Testis (tissue), 2 donors: ENCODE measurements around the gene SMIM23.

ENCODE experiments used
- POLR2A ChIP-seq: fragments of 450-650 bp; IDR thresholded peaks from one replicate; pipeline ENCODE4 v1.6.1; 2017; ENCODE audit warnings: antibody characterized with exemption, mild to moderate bottlenecking, moderate library complexity
- TF ChIP-seq, protein P1 (sequence below), 3 experiments: fragments of 450-650 bp in 2 of 3; fragments of 200-600 bp in 1 of 3; sonication (generic) in 1 of 3; IDR thresholded peaks; one replicate each; pipeline ENCODE4 v1.5.1; 2016 to 2019; ENCODE audit warnings: antibody characterized with exemption in 3 of 3, mild to moderate bottlenecking in 2 of 3, moderate library complexity in 1 of 3

DNA sequence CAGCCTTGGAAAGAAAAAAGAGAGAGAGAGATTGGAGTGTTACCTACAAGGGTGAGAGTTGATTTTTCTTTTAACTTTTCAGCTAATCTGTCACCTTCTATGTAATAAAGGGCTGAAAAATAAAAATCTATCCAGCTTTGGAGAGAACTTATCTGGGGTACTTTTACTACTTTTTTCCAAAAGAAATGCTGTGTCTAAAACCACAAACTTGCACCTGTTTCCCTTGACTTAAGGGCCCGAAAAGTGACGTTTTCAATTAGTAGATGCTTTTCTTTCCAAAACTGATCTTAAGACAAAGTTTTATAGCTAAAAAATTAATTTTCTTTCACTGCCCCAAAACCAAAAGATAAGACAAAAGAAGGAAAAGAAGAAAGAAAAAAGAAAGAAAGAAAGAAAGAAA is 48.8 kb downstream of the SMIM23 start:
- TF ChIP-seq, protein P1, sequence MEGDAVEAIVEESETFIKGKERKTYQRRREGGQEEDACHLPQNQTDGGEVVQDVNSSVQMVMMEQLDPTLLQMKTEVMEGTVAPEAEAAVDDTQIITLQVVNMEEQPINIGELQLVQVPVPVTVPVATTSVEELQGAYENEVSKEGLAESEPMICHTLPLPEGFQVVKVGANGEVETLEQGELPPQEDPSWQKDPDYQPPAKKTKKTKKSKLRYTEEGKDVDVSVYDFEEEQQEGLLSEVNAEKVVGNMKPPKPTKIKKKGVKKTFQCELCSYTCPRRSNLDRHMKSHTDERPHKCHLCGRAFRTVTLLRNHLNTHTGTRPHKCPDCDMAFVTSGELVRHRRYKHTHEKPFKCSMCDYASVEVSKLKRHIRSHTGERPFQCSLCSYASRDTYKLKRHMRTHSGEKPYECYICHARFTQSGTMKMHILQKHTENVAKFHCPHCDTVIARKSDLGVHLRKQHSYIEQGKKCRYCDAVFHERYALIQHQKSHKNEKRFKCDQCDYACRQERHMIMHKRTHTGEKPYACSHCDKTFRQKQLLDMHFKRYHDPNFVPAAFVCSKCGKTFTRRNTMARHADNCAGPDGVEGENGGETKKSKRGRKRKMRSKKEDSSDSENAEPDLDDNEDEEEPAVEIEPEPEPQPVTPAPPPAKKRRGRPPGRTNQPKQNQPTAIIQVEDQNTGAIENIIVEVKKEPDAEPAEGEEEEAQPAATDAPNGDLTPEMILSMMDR (IDR thresholded peaks at IDR 0.05), result no peak
- TF ChIP-seq POLR2A, result no peak
